Measurements from ENCODE around the gene EBF3.

- TF ChIP-seq FOXP2 (optimal IDR thresholded peaks at IDR 0.05; ENCODE audit: control extremely low read depth, extremely low read length, insufficient read depth) (no peak), POLR2AphosphoS5 (IDR thresholded peaks at IDR 0.05; ENCODE audit: borderline replicate concordance, low read depth, low read length) (no peak), EZH2 (IDR thresholded peaks at IDR 0.05) (no peak)
Measured at GRCh38 chr10:129956876-129957673, 7.0 kb downstream of the EBF3 start.
